IMR-90 (cell line): ENCODE measurements around the gene TMOD4. TPM values are rescaled to one million over a fixed set of nuclear protein-coding genes. Genes with fewer than 3 reads are reported as not detected.

ENCODE experiments used
- ATAC-seq: fragments of 200-7000 bp; cut with Tn5 transposase; 2 replicates; pipeline ENCODE4 v1.9.1; 2020; ENCODE audit warnings: low read depth, mild to moderate bottlenecking, moderate library complexity
- BruUV-seq: library from RNA; stranded (reverse); fragments of 400-500 nt; replicated peaks from 2 replicates; lab custom pipeline; 2021; lab: Mats Ljungman, UMichigan
- CTCF ChIA-PET: fragments of 300-600 bp; formaldehyde crosslinking; extraction: SDS; loops from one replicate; lab custom pipeline; 2021; ENCODE audit warnings: antibody characterized with exemption; lab: Yijun Ruan, JAX
- POLR2A ChIA-PET: fragments of 300-600 bp; sonication (Branson Sonifier 250); formaldehyde crosslinking; loops from one replicate; lab custom pipeline; 2022; ENCODE audit warnings: antibody characterized with exemption; ENCODE audit not compliant: unreplicated experiment; lab: Charles Lee
- DNase-seq: peaks from one replicate; pipeline ENCODE4 v3.0.0; 2013
- H2AFZ ChIP-seq: replicated peaks from 2 replicates; pipeline ENCODE3; 2013; ENCODE audit warnings: low read length, mild to moderate bottlenecking; ENCODE audit not compliant: poor library complexity
- H2AK5ac ChIP-seq: 2 replicates; pipeline ENCODE4 v1.6.1; 2013; ENCODE audit warnings: low read depth, low read length, inconsistent platforms
- H2AK9ac ChIP-seq: replicated peaks from 2 replicates; pipeline ENCODE3; 2013; ENCODE audit warnings: mild to moderate bottlenecking, low read depth, low read length, moderate library complexity; ENCODE audit not compliant: poor library complexity
- H2BK120ac ChIP-seq: 2 replicates; pipeline ENCODE4 v1.6.1; 2013; ENCODE audit warnings: low read depth, low read length, inconsistent platforms
- H2BK15ac ChIP-seq: 3 replicates; pipeline ENCODE4 v1.6.1; 2013; ENCODE audit warnings: low read depth, low read length, inconsistent platforms
- H2BK20ac ChIP-seq: 2 replicates; pipeline ENCODE4 v1.6.1; 2013; ENCODE audit warnings: low read depth, mild to moderate bottlenecking, inconsistent platforms, low read length, moderate library complexity
- H2BK5ac ChIP-seq: 2 replicates; pipeline ENCODE4 v1.6.1; 2013; ENCODE audit warnings: mild to moderate bottlenecking, low read depth, low read length, inconsistent platforms; ENCODE audit not compliant: poor library complexity, severe bottlenecking
- H3K14ac ChIP-seq: replicated peaks from 2 replicates; pipeline ENCODE4 v1.6.1; 2013; ENCODE audit warnings: low read depth, low read length, inconsistent platforms
- H3K18ac ChIP-seq: 2 replicates; pipeline ENCODE4 v1.6.1; 2013; ENCODE audit warnings: low read depth, low read length, control low read depth
- H3K23ac ChIP-seq: 2 replicates; pipeline ENCODE4 v1.6.1; 2013; ENCODE audit warnings: low read depth, low read length, inconsistent platforms
- H3K27ac ChIP-seq: 2 replicates; pipeline ENCODE4 v1.5.1; 2013; ENCODE audit warnings: mild to moderate bottlenecking, control low read depth, low read length; ENCODE audit not compliant: insufficient read depth
- H3K27me3 ChIP-seq: 2 replicates; pipeline ENCODE4 v1.6.1; 2013; ENCODE audit warnings: low read length; ENCODE audit not compliant: control insufficient read depth, insufficient read depth
- H3K36me3 ChIP-seq: 2 replicates; pipeline ENCODE4 v1.6.1; 2013; ENCODE audit warnings: low read length, mixed read lengths; ENCODE audit not compliant: control insufficient read depth, insufficient read depth
- H3K4ac ChIP-seq: 2 replicates; pipeline ENCODE4 v1.6.1; 2013; ENCODE audit warnings: low read depth, low read length, inconsistent platforms
- H3K4me1 ChIP-seq: 2 replicates; pipeline ENCODE4 v1.6.1; 2013; ENCODE audit warnings: low read length, mixed read lengths; ENCODE audit not compliant: control insufficient read depth, insufficient read depth
- H3K4me2 ChIP-seq: 2 replicates; pipeline ENCODE4 v1.6.1; 2013; ENCODE audit warnings: low read depth, mild to moderate bottlenecking, control low read depth, low read length, moderate library complexity
- H3K4me3 ChIP-seq: 2 replicates; pipeline ENCODE4 v1.5.1; 2013; ENCODE audit warnings: low read depth, mild to moderate bottlenecking, control low read depth, low read length, moderate library complexity; ENCODE audit not compliant: insufficient read depth
- H3K56ac ChIP-seq: 2 replicates; pipeline ENCODE4 v1.6.1; 2013; ENCODE audit warnings: low read length, inconsistent platforms; ENCODE audit not compliant: insufficient read depth; ENCODE audit errors: extremely low read depth
- H3K79me1 ChIP-seq, 2 experiments: 2 replicates each; pipeline ENCODE4 v1.6.1; 2013; ENCODE audit warnings: low read length in 2 of 2, inconsistent platforms in 1 of 2, low read depth in 1 of 2
- H3K9ac ChIP-seq: 2 replicates; pipeline ENCODE4 v1.6.1; 2013; ENCODE audit warnings: low read depth, low read length, control low read depth
- H3K9me1 ChIP-seq: 2 replicates; pipeline ENCODE4 v1.6.1; 2013; ENCODE audit warnings: low read length, inconsistent platforms; ENCODE audit not compliant: insufficient read depth
- H3K9me3 ChIP-seq: 2 replicates; pipeline ENCODE4 v1.6.1; 2013; ENCODE audit warnings: low read length; ENCODE audit not compliant: control insufficient read depth, insufficient read depth
- H4K20me1 ChIP-seq: 2 replicates; pipeline ENCODE4 v1.6.1; 2013; ENCODE audit warnings: low read length, inconsistent platforms; ENCODE audit not compliant: insufficient read depth
- H4K5ac ChIP-seq: 2 replicates; pipeline ENCODE4 v1.6.1; 2013; ENCODE audit warnings: mild to moderate bottlenecking, low read depth, low read length, control low read depth
- H4K8ac ChIP-seq, 2 experiments: 2 replicates each; pipeline ENCODE4 v1.6.1; 2013; ENCODE audit warnings: low read depth in 2 of 2, low read length in 2 of 2, control low read depth in 1 of 2, inconsistent platforms in 1 of 2
- H4K91ac ChIP-seq: 2 replicates; pipeline ENCODE4 v1.6.1; 2013; ENCODE audit warnings: low read depth, low read length, inconsistent platforms; ENCODE audit not compliant: insufficient read depth
- BHLHE40 ChIP-seq: fragments of 150-350 bp; IDR thresholded peaks from 2 replicates; pipeline ENCODE4 v1.6.1; 2016; ENCODE audit warnings: mild to moderate bottlenecking, low read depth, low read length
- CHD1 ChIP-seq: IDR thresholded peaks from 2 replicates; pipeline ENCODE4 v1.6.1; 2012; ENCODE audit warnings: low read depth, low read length, improper control_type of control experiment
- FOS ChIP-seq: fragments of 150-350 bp; IDR thresholded peaks from 2 replicates; pipeline ENCODE4 v1.6.1; 2016; ENCODE audit warnings: low read depth, low read length
- MAFK ChIP-seq: IDR thresholded peaks from 2 replicates; pipeline ENCODE4 v1.6.1; 2012; ENCODE audit warnings: low read depth, low read length, improper control_type of control experiment
- MAZ ChIP-seq: IDR thresholded peaks from 2 replicates; pipeline ENCODE4 v1.6.1; 2012; ENCODE audit warnings: low read depth, mild to moderate bottlenecking, low read length, improper control_type of control experiment, moderate library complexity, borderline replicate concordance
- MXI1 ChIP-seq: IDR thresholded peaks from 2 replicates; pipeline ENCODE4 v1.6.1; 2012; ENCODE audit warnings: low read depth, mild to moderate bottlenecking, low read length, moderate library complexity, borderline replicate concordance
- NFE2L2 ChIP-seq: fragments of 150-350 bp; IDR thresholded peaks from 2 replicates; pipeline ENCODE4 v1.6.1; 2016; ENCODE audit warnings: low read depth, mild to moderate bottlenecking, low read length
- POLR2A ChIP-seq: IDR thresholded peaks from 2 replicates; pipeline ENCODE4 v1.6.1; 2012; ENCODE audit warnings: mild to moderate bottlenecking, low read depth, low read length
- RAD21 ChIP-seq: IDR thresholded peaks from 2 replicates; pipeline ENCODE4 v1.6.1; 2012; ENCODE audit warnings: low read length, improper control_type of control experiment
- RCOR1 ChIP-seq: IDR thresholded peaks from 2 replicates; pipeline ENCODE4 v1.6.1; 2012; ENCODE audit warnings: mild to moderate bottlenecking, low read length, improper control_type of control experiment; ENCODE audit not compliant: insufficient replicate concordance
- RFX5 ChIP-seq: IDR thresholded peaks from 2 replicates; pipeline ENCODE4 v1.8.0; 2012; ENCODE audit warnings: low read depth, mild to moderate bottlenecking, low read length, moderate library complexity
- SMC3 ChIP-seq: fragments of 150-350 bp; IDR thresholded peaks from 2 replicates; pipeline ENCODE4 v1.6.1; 2016; ENCODE audit warnings: low read depth, mild to moderate bottlenecking, antibody characterized with exemption, low read length, moderate library complexity
- WGBS, 2 experiments: methylation state at CpG; one replicate each; pipeline versions ENCODE4 v1.1.5 to v1.1.7; 2013; ENCODE audit warnings: missing lambda C conversion rate in 2 of 2; ENCODE audit not compliant: insufficient read length in 1 of 2; ENCODE audit errors: extremely low coverage in 2 of 2; 5-methylcytosine and 5-hydroxymethylcytosine counted together
- dilution Hi-C: fragments of 300-500 bp; cut with HindIII; formaldehyde crosslinking; loops from one replicate; pipeline ENCODE4 v1.14.3; 2018; ENCODE audit warnings: low sequenced_read_pairs; ENCODE audit not compliant: unreplicated experiment
- in situ Hi-C: fragments of 300-500 bp; cut with MboI; formaldehyde crosslinking; loops from 3 replicates; pipeline ENCODE4 v1.14.3; 2019; ENCODE audit warnings: low sequenced_read_pairs, inconsistent platforms, mixed read lengths
- intact Hi-C: fragments of 100-400 bp; cut with micrococcal nuclease; formaldehyde crosslinking; loops from 2 replicates; pipeline ENCODE4 v1.10.0; 2022
- polyA plus RNA-seq, 3 experiments: library from polyadenylated mRNA; depleted of rRNA; stranded (reverse); fragments of >200 nt; gene quantifications; 2 replicates each; pipeline ENCODE4 v1.2.3, GENCODE V29; 2012; ENCODE audit warnings: low replicate concordance in 1 of 3
- total RNA-seq: library from RNA; depleted of rRNA; stranded (reverse); fragments of >200 nt; gene quantifications from 2 replicates; pipeline ENCODE4 v1.2.3, GENCODE V29; 2012
- TF ChIP-seq, protein P1 (sequence below): fragments of 150-350 bp; IDR thresholded peaks from 2 replicates; pipeline ENCODE4 v1.6.1; 2016; ENCODE audit warnings: low read depth, mild to moderate bottlenecking, low read length, moderate library complexity, borderline replicate concordance
- TF ChIP-seq, protein P2 (sequence below): fragments of 150-350 bp; IDR thresholded peaks from 2 replicates; pipeline ENCODE4 v1.6.1; 2017; ENCODE audit warnings: mild to moderate bottlenecking, antibody characterized with exemption, low read length, low read depth
- TF ChIP-seq, protein P3 (sequence below): conservative IDR thresholded peaks from 2 replicates; pipeline ENCODE4 v1.5.1; 2012; ENCODE audit warnings: mild to moderate bottlenecking, low read depth, low read length, improper control_type of control experiment

The TMOD4 gene
- total and polyA plus RNA-seq, 2 of the 4 experiments (the other 2 are of a cell fraction), result 0.27 TPM; not detected in 1

DNA sequence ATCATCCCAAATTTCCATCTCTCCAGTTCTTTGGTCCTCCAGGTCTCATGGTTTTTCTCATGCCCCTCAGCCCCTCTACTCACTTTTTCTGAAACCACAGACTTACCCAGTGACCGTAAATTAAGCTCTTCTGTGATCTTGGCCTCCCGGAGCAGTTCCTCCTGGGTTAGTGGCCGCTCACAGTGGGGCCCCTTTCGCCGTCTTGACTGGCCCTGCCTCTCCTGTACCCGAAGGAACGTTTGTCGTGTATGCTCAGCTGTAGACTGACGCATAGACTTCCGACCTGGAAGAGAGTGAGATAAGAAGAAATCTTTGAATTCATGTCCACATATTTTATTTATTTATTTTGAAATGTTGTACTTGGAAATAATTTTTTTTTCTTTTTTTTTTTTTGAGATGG is 8.4 kb upstream of the TMOD4 start:
- no peak for DNase-seq
- Histone ChIP-seq H3K36me3 (peaks cover 35% of the 10 kb centered on the region), H3K27me3 (no peaks in the 10 kb centered on the region), H3K23ac (no peak overlapping the region), H3K4me3 (no peak overlapping the region), H3K4me2 (no peak overlapping the region), H3K56ac (no peak overlapping the region), H4K20me1 (no peaks in the 10 kb centered on the region), H3K9ac (no peak overlapping the region), H2AK5ac (no peak overlapping the region), H3K14ac (no peak overlapping the region), H2AFZ (no peak overlapping the region), H3K9me1 (peaks cover 12% of the 10 kb centered on the region; the same call in 1 of the 2 replicates), H3K4me1 (no peaks in the 10 kb centered on the region; the same call in 1 of the 2 replicates), H4K5ac (no peak overlapping the region), H2AK9ac (no peak overlapping the region), H4K91ac (no peak overlapping the region), H3K79me1 (peaks cover 29 to 32% of the 10 kb centered on the region in 2 experiments), H2BK120ac (no peak overlapping the region), H2BK15ac (no peak overlapping the region), H3K27ac (no peak overlapping the region), H3K9me3 (no peaks in the 10 kb centered on the region), H4K8ac (no peak overlapping the region), H2BK5ac (no peak overlapping the region), H3K4ac (no peak overlapping the region), H2BK20ac (no peak overlapping the region), H3K18ac (no peak overlapping the region)
- TF ChIP-seq, protein P1, sequence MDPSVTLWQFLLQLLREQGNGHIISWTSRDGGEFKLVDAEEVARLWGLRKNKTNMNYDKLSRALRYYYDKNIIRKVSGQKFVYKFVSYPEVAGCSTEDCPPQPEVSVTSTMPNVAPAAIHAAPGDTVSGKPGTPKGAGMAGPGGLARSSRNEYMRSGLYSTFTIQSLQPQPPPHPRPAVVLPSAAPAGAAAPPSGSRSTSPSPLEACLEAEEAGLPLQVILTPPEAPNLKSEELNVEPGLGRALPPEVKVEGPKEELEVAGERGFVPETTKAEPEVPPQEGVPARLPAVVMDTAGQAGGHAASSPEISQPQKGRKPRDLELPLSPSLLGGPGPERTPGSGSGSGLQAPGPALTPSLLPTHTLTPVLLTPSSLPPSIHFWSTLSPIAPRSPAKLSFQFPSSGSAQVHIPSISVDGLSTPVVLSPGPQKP, result no peak
- no peak for TF ChIP-seq CHD1
- TF ChIP-seq SMC3, result no peak
- no peak for TF ChIP-seq POLR2A
- TF ChIP-seq RFX5, result no peak
- TF ChIP-seq RCOR1, result no peak
- no peak for TF ChIP-seq RAD21
- TF ChIP-seq MXI1, result no peak
- no peak for TF ChIP-seq NFE2L2
- TF ChIP-seq MAZ, result no peak
- no peak for TF ChIP-seq FOS
- no peak for TF ChIP-seq BHLHE40
- TF ChIP-seq, protein P2, sequence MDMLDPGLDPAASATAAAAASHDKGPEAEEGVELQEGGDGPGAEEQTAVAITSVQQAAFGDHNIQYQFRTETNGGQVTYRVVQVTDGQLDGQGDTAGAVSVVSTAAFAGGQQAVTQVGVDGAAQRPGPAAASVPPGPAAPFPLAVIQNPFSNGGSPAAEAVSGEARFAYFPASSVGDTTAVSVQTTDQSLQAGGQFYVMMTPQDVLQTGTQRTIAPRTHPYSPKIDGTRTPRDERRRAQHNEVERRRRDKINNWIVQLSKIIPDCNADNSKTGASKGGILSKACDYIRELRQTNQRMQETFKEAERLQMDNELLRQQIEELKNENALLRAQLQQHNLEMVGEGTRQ, result no peak
- TF ChIP-seq, protein P3, sequence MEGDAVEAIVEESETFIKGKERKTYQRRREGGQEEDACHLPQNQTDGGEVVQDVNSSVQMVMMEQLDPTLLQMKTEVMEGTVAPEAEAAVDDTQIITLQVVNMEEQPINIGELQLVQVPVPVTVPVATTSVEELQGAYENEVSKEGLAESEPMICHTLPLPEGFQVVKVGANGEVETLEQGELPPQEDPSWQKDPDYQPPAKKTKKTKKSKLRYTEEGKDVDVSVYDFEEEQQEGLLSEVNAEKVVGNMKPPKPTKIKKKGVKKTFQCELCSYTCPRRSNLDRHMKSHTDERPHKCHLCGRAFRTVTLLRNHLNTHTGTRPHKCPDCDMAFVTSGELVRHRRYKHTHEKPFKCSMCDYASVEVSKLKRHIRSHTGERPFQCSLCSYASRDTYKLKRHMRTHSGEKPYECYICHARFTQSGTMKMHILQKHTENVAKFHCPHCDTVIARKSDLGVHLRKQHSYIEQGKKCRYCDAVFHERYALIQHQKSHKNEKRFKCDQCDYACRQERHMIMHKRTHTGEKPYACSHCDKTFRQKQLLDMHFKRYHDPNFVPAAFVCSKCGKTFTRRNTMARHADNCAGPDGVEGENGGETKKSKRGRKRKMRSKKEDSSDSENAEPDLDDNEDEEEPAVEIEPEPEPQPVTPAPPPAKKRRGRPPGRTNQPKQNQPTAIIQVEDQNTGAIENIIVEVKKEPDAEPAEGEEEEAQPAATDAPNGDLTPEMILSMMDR, result no peak
- TF ChIP-seq MAFK, result no peak
- intact Hi-C loops (no loop called here), in situ Hi-C loops (no loop called here), dilution Hi-C loops (no loop called here)
- ChIA-PET POLR2A (no interaction called here), CTCF (no interaction called here)
- ATAC-seq, result no peak
- 89% methylated on average over 3 of the region's 10 CpGs; no CpG with 5 or more reads in 1 of the 2 experiments for WGBS, 2 experiments
- no TSS peak for BruUV-seq
